ENCODE measurements around the gene ACOXL. TPM values are rescaled to one million over a fixed set of nuclear protein-coding genes. Genes with fewer than 3 reads are reported as not detected.

Gene ACOXL
- total and polyA plus RNA-seq, 10 of the 15 experiments (the other 5 are each of a cell fraction or from before 2014, with no cell fraction given), result 0.05 to 1.3 (median 0.71) TPM

- TF ChIP-seq REST (IDR thresholded peaks at IDR 0.05; ENCODE audit: low read depth, low read length) (no peak), HDAC6 (IDR thresholded peaks at IDR 0.05; ENCODE audit: unreplicated experiment) (no peak), ZBTB33 (IDR thresholded peaks at IDR 0.05) (no peak), FOXK2 (IDR thresholded peaks at IDR 0.05) (no peak)
- TF ChIP-seq, protein P1, sequence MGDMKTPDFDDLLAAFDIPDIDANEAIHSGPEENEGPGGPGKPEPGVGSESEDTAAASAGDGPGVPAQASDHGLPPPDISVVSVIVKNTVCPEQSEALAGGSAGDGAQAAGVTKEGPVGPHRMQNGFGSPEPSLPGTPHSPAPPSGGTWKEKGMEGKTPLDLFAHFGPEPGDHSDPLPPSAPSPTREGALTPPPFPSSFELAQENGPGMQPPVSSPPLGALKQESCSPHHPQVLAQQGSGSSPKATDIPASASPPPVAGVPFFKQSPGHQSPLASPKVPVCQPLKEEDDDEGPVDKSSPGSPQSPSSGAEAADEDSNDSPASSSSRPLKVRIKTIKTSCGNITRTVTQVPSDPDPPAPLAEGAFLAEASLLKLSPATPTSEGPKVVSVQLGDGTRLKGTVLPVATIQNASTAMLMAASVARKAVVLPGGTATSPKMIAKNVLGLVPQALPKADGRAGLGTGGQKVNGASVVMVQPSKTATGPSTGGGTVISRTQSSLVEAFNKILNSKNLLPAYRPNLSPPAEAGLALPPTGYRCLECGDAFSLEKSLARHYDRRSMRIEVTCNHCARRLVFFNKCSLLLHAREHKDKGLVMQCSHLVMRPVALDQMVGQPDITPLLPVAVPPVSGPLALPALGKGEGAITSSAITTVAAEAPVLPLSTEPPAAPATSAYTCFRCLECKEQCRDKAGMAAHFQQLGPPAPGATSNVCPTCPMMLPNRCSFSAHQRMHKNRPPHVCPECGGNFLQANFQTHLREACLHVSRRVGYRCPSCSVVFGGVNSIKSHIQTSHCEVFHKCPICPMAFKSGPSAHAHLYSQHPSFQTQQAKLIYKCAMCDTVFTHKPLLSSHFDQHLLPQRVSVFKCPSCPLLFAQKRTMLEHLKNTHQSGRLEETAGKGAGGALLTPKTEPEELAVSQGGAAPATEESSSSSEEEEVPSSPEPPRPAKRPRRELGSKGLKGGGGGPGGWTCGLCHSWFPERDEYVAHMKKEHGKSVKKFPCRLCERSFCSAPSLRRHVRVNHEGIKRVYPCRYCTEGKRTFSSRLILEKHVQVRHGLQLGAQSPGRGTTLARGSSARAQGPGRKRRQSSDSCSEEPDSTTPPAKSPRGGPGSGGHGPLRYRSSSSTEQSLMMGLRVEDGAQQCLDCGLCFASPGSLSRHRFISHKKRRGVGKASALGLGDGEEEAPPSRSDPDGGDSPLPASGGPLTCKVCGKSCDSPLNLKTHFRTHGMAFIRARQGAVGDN (IDR thresholded peaks at IDR 0.05), result no peak
Observed at GRCh38 chr2:110984694-110985490, 252.5 kb downstream of the ACOXL start (continued).

All from GM12878 (cell line).